H9 (cell line): ENCODE data around the gene ITPK1. TPM values are rescaled to one million over a fixed set of nuclear protein-coding genes. Genes with fewer than 3 reads are reported as not detected.

Experiments used
- DNase-seq: peaks from one replicate; pipeline ENCODE4 v3.0.0-alpha.2; 2017
- H2AFZ ChIP-seq: one replicate; pipeline ENCODE4 v1.6.1; 2013; ENCODE audit warnings: mild to moderate bottlenecking, low read length, control low read depth, moderate library complexity
- H2AK5ac ChIP-seq: 2 replicates; pipeline ENCODE4 v1.6.1; 2013; ENCODE audit warnings: low read length, control low read depth, mixed read lengths; ENCODE audit not compliant: insufficient read length
- H2BK120ac ChIP-seq: one replicate; pipeline ENCODE4 v1.6.1; 2013; ENCODE audit warnings: low read depth, mild to moderate bottlenecking, low read length, control low read depth, inconsistent platforms; ENCODE audit not compliant: poor library complexity, severe bottlenecking
- H2BK12ac ChIP-seq: 2 replicates; pipeline ENCODE4 v1.6.1; 2013; ENCODE audit warnings: low read length, control low read depth, mixed read lengths, low read depth; ENCODE audit not compliant: insufficient read length
- H2BK15ac ChIP-seq: 2 replicates; pipeline ENCODE4 v1.6.1; 2013; ENCODE audit warnings: low read depth, low read length, control low read depth
- H2BK20ac ChIP-seq: one replicate; pipeline ENCODE4 v1.6.1; 2013; ENCODE audit warnings: low read depth, mild to moderate bottlenecking, low read length, control low read depth, inconsistent platforms; ENCODE audit not compliant: poor library complexity, severe bottlenecking
- H2BK5ac ChIP-seq: 2 replicates; pipeline ENCODE4 v1.6.1; 2013; ENCODE audit warnings: low read length, control low read depth, mixed read lengths; ENCODE audit not compliant: insufficient read length
- H3K14ac ChIP-seq: 2 replicates; pipeline ENCODE4 v1.6.1; 2013; ENCODE audit warnings: low read length, control low read depth; ENCODE audit not compliant: insufficient read depth
- H3K18ac ChIP-seq: 2 replicates; pipeline ENCODE4 v1.6.1; 2013; ENCODE audit warnings: low read depth, mild to moderate bottlenecking, mixed read lengths, low read length, control low read depth; ENCODE audit not compliant: insufficient read length
- H3K23ac ChIP-seq: 2 replicates; pipeline ENCODE4 v1.6.1; 2013; ENCODE audit warnings: low read length, control low read depth, mixed read lengths, low read depth; ENCODE audit not compliant: insufficient read length
- H3K23me2 ChIP-seq: 2 replicates; pipeline ENCODE4 v1.6.1; 2013; ENCODE audit warnings: low read depth, mild to moderate bottlenecking, mixed read lengths, low read length, control low read depth; ENCODE audit not compliant: insufficient read length, poor library complexity, severe bottlenecking
- H3K27ac ChIP-seq: 2 replicates; pipeline ENCODE4 v1.5.1; 2013; ENCODE audit warnings: low read length, control low read depth, mixed read lengths, low read depth; ENCODE audit not compliant: insufficient read length
- H3K27me3 ChIP-seq: 2 replicates; pipeline ENCODE4 v1.6.1; 2013; ENCODE audit warnings: low read length, control low read depth, inconsistent platforms; ENCODE audit not compliant: insufficient read depth
- H3K4ac ChIP-seq: 2 replicates; pipeline ENCODE4 v1.6.1; 2013; ENCODE audit warnings: low read depth, mild to moderate bottlenecking, control low read depth, inconsistent platforms, low read length, moderate library complexity
- H3K4me1 ChIP-seq: 2 replicates; pipeline ENCODE4 v1.6.1; 2013; ENCODE audit warnings: low read length, control low read depth, inconsistent platforms; ENCODE audit not compliant: insufficient read depth
- H3K4me2 ChIP-seq: 2 replicates; pipeline ENCODE4 v1.6.1; 2013; ENCODE audit warnings: low read length, control low read depth, mixed read lengths; ENCODE audit not compliant: insufficient read length, insufficient read depth
- H3K56ac ChIP-seq: 2 replicates; pipeline ENCODE4 v1.6.1; 2013; ENCODE audit warnings: low read depth, mild to moderate bottlenecking, mixed read lengths, low read length, control low read depth; ENCODE audit not compliant: insufficient read length
- H3K79me1 ChIP-seq: 2 replicates; pipeline ENCODE4 v1.6.1; 2013; ENCODE audit warnings: low read depth, mild to moderate bottlenecking, moderate library complexity, low read length, control low read depth, inconsistent platforms; ENCODE audit not compliant: insufficient read depth, poor library complexity, severe bottlenecking
- H3K79me2 ChIP-seq: 2 replicates; pipeline ENCODE4 v1.6.1; 2013; ENCODE audit warnings: low read length, control low read depth, inconsistent platforms; ENCODE audit not compliant: insufficient read depth
- H3K9ac ChIP-seq: 2 replicates; pipeline ENCODE4 v1.6.1; 2013; ENCODE audit warnings: low read length, control low read depth, mixed read lengths; ENCODE audit not compliant: insufficient read length; ENCODE audit errors: extremely low read depth
- H3K9me3 ChIP-seq: one replicate; pipeline ENCODE4 v1.6.1; 2013; ENCODE audit warnings: low read depth, low read length, inconsistent platforms; ENCODE audit not compliant: control insufficient read depth
- H3T11ph ChIP-seq: one replicate; pipeline ENCODE4 v1.6.1; 2013; ENCODE audit warnings: mild to moderate bottlenecking, low read length, control low read depth, inconsistent platforms
- H4K20me1 ChIP-seq: one replicate; pipeline ENCODE4 v1.6.1; 2013; ENCODE audit not compliant: control insufficient read depth, insufficient read length, insufficient read depth
- H4K5ac ChIP-seq: 2 replicates; pipeline ENCODE4 v1.6.1; 2013; ENCODE audit warnings: low read depth, mild to moderate bottlenecking, mixed read lengths, low read length, control low read depth; ENCODE audit not compliant: insufficient read length
- H4K8ac ChIP-seq: replicated peaks from 2 replicates; pipeline ENCODE4 v1.6.1; 2013; ENCODE audit warnings: low read length, control low read depth, mixed read lengths, low read depth; ENCODE audit not compliant: insufficient read length
- H4K91ac ChIP-seq: 2 replicates; pipeline ENCODE4 v1.6.1; 2013; ENCODE audit warnings: low read depth, mild to moderate bottlenecking, moderate library complexity, mixed read lengths, low read length, control low read depth; ENCODE audit not compliant: insufficient read length
- H3K27ac Mint-ChIP-seq, 3 experiments: 2 replicates in 2 of 3; 3 replicates in 1 of 3; pipeline ENCODE4 v1.8.0; 2020 to 2021; ENCODE audit warnings: mixed read lengths in 3 of 3, mild to moderate bottlenecking in 1 of 3, moderate library complexity in 1 of 3
- H3K27me3 Mint-ChIP-seq: 2 replicates; pipeline ENCODE4 v1.8.0; 2021; ENCODE audit warnings: low read depth, mild to moderate bottlenecking, moderate library complexity, mixed read lengths
- H3K36me3 Mint-ChIP-seq, 3 experiments: 2 replicates in 2 of 3; 3 replicates in 1 of 3; pipeline ENCODE4 v1.8.0; 2020 to 2021; ENCODE audit warnings: low read depth in 3 of 3, mixed read lengths in 3 of 3; ENCODE audit not compliant: insufficient read depth in 1 of 3
- H3K4me1 Mint-ChIP-seq, 2 experiments: 2 replicates each; pipeline ENCODE4 v1.8.0; 2020; ENCODE audit warnings: mixed read lengths in 2 of 2
- H3K4me3 Mint-ChIP-seq, 2 experiments: 2 replicates in 1 of 2; 3 replicates in 1 of 2; pipeline ENCODE4 v1.8.0; 2020 to 2021; ENCODE audit warnings: mild to moderate bottlenecking in 2 of 2, mixed read lengths in 2 of 2, moderate library complexity in 1 of 2
- H3K9me3 Mint-ChIP-seq, 2 experiments: 2 replicates in 1 of 2; 3 replicates in 1 of 2; pipeline ENCODE4 v1.8.0; 2020; ENCODE audit warnings: mild to moderate bottlenecking in 2 of 2, mixed read lengths in 2 of 2, moderate library complexity in 1 of 2
- CTCF ChIP-seq: fragments of 200-600 bp; sonication (generic); conservative IDR thresholded peaks from 3 replicates; pipeline ENCODE4 v1.8.0; 2021; ENCODE audit warnings: antibody characterized with exemption, mild to moderate bottlenecking
- WGBS: extraction: QIAGEN DNeasy Blood & Tissue Kit; methylation state at CpG from one replicate; pipeline ENCODE4 v1.1.7; 2013; ENCODE audit warnings: missing lambda C conversion rate, low lambda C conversion rate, mixed read lengths; ENCODE audit not compliant: insufficient read length; ENCODE audit errors: extremely low coverage; 5-methylcytosine and 5-hydroxymethylcytosine counted together
- total RNA-seq: library from RNA; stranded (reverse); gene quantifications from 2 replicates; pipeline ENCODE4 v1.2.1, GENCODE V29; 2021

The ITPK1 gene
- total RNA-seq, 1 experiment from 2014 or later: 92.7 TPM

DNA sequence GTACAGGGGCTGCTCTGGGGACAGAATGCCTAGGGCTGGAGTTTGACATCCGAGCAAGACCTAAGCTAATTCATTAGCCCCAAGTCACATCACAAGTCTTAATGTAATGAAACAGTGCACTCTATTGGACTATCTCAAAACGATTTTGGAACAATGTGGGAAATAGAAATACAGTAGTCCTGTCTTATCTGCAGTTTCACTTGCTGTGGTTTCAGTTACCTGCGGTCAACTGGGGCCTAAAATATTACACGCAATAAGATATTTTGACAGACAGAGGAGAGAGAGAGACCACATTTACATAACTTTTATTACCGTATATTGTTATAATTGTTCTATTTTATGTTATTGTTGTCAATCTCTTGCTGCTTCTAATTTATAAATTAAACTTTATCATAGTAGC, 47.8 kb upstream of the ITPK1 start:
- no peaks in the 10 kb centered on the region for H3K79me2 ChIP-seq
- H3K4me1 Mint-ChIP-seq: peaks cover 3 to 4% of the 10 kb centered on the region in 2 experiments
- no peak overlapping the region for H2BK20ac ChIP-seq
- H3K27ac ChIP-seq: no peak overlapping the region
- no peak for TF ChIP-seq CTCF
- H3K14ac ChIP-seq: no peak overlapping the region
- H2BK120ac ChIP-seq: no peak overlapping the region
- H4K20me1 ChIP-seq: no peaks in the 10 kb centered on the region
- no peak overlapping the region for H3T11ph ChIP-seq
- no peak overlapping the region for H3K9ac ChIP-seq
- H3K4me3 Mint-ChIP-seq: no peak overlapping the region
- no peak overlapping the region for H2BK12ac ChIP-seq
- no peaks in the 10 kb centered on the region; a peak in 1 of 7 replicates for H3K36me3 Mint-ChIP-seq
- no peak overlapping the region for H2BK5ac ChIP-seq
- H2BK15ac ChIP-seq: no peak overlapping the region
- no peak overlapping the region for H2AK5ac ChIP-seq
- H3K23ac ChIP-seq: no peak overlapping the region
- H3K18ac ChIP-seq: no peak overlapping the region
- no peaks in the 10 kb centered on the region for H3K9me3 Mint-ChIP-seq
- no peaks in the 10 kb centered on the region for H3K27me3 ChIP-seq
- DNase-seq: no peak
- no CpG with 5 or more reads among the region's 5 CpGs for WGBS
- H4K8ac ChIP-seq: no peak overlapping the region
- no peak overlapping the region for H4K5ac ChIP-seq
- no peak overlapping the region for H2AFZ ChIP-seq
- H3K23me2 ChIP-seq: no peaks in the 10 kb centered on the region
- H3K9me3 ChIP-seq: no peaks in the 10 kb centered on the region
- no peak overlapping the region for H3K4me2 ChIP-seq
- no peak overlapping the region for H3K27ac Mint-ChIP-seq
- H3K56ac ChIP-seq: no peak overlapping the region
- no peak overlapping the region for H4K91ac ChIP-seq
- H3K4ac ChIP-seq: no peak overlapping the region
- H3K4me1 ChIP-seq: no peaks in the 10 kb centered on the region
- H3K79me1 ChIP-seq: no peaks in the 10 kb centered on the region
- no peaks in the 10 kb centered on the region; the same call in 1 of the 2 replicates for H3K27me3 Mint-ChIP-seq
